H1 (cell line): Measurements from ENCODE around the gene AMPD3. TPM values are rescaled to one million over a fixed set of nuclear protein-coding genes. Genes with fewer than 3 reads are reported as not detected.

Experiments used
- CHD7 ChIP-seq: fragments of 300-600 bp; sonication (generic); IDR thresholded peaks from 2 replicates; pipeline ENCODE4 v1.7.1; 2012; ENCODE audit warnings: low read length, moderate library complexity, mild to moderate bottlenecking, inconsistent platforms; ENCODE audit not compliant: insufficient replicate concordance
- POU5F1 ChIP-seq: IDR thresholded peaks from 2 replicates; pipeline ENCODE4 v1.6.1; 2011; ENCODE audit warnings: low read depth, mild to moderate bottlenecking, low read length, moderate library complexity
- SAP30 ChIP-seq: fragments of 300-600 bp; sonication (generic); IDR thresholded peaks from 2 replicates; pipeline ENCODE4 v1.7.1; 2012; ENCODE audit warnings: low read length, moderate library complexity, mild to moderate bottlenecking, inconsistent platforms; ENCODE audit not compliant: insufficient read depth, insufficient replicate concordance
- TAF7 ChIP-seq: optimal IDR thresholded peaks from 2 replicates; pipeline ENCODE3; 2011; ENCODE audit warnings: low read depth, mild to moderate bottlenecking, inconsistent platforms, low read length, moderate library complexity, borderline replicate concordance
- TEAD4 ChIP-seq: IDR thresholded peaks from 2 replicates; pipeline ENCODE4 v1.6.1; 2012; ENCODE audit warnings: low read depth, low read length, inconsistent platforms, mixed read lengths
- polyA plus RNA-seq, 7 experiments: library from polyadenylated mRNA; depleted of rRNA in 3 of 7; stranded (reverse) in 5 of 7; unstranded in 2 of 7; fragments of >200 nt in 5 of 7; fragments of 200-250 nt in 2 of 7; gene quantifications; 1 replicate in 5 of 7; 2 replicates in 1 of 7; 4 replicates in 1 of 7; pipeline versions ENCODE4 v1.2.1 to v1.2.3, GENCODE V29; 2011 to 2013; ENCODE audit warnings: missing spikeins in 2 of 7, mixed read lengths in 2 of 7
- total RNA-seq: library from RNA; stranded (reverse); fragmentation: NEBNext Ultra II Directional; extraction: Animal tissue kit (Norgen Biotek cat#: 25700); gene quantifications from 2 replicates; pipeline ENCODE4 v1.2.1, GENCODE V29; 2021

AMPD3 gene
- total and polyA plus RNA-seq, 2 of the 8 experiments (the other 6 are each of a cell fraction or from before 2014, with no cell fraction given), result 4.0 to 6.3 TPM

- TF ChIP-seq CHD7, result no peak
- no peak for TF ChIP-seq POU5F1
- no peak for TF ChIP-seq TEAD4
- no peak for TF ChIP-seq TAF7
- no peak for TF ChIP-seq SAP30
Measured at GRCh38 chr11:10485646-10486045, 30.6 kb downstream of the AMPD3 start (continued).
